Tibial artery (tissue), 4 donors: Measurements from ENCODE around the gene CLDN24.

Experiments used
- DNase-seq, 2 donors: peaks; one replicate each; pipeline ENCODE4 v3.0.0-alpha.2; 2019
- H3K27ac ChIP-seq, 2 donors: fragments of 200-600 bp; sonication (generic) in 1 of 2; 1 replicate in 1 of 2; 2 replicates in 1 of 2; pipeline ENCODE4 v1.5.1; 2018 to 2019; ENCODE audit warnings: mild to moderate bottlenecking in 1 of 2
- H3K27me3 ChIP-seq, 2 donors: fragments of 200-600 bp; sonication (generic) in 1 of 2; one replicate each; pipeline versions ENCODE4 v1.5.1 to v1.6.0; 2016 to 2019
- H3K36me3 ChIP-seq, 3 donors: fragments of 200-600 bp; sonication (generic) in 2 of 3; one replicate each; pipeline ENCODE4 v1.5.1; 2016 to 2019; ENCODE audit warnings: mild to moderate bottlenecking in 2 of 3
- H3K4me1 ChIP-seq, 4 donors: fragments of 200-600 bp; sonication (generic) in 2 of 4; 1 replicate in 3 of 4; 2 replicates in 1 of 4; pipeline ENCODE4 v1.5.1; 2016 to 2019
- H3K4me3 ChIP-seq, 2 donors: fragments of 200-600 bp; sonication (generic) in 1 of 2; 1 replicate in 1 of 2; 2 replicates in 1 of 2; pipeline ENCODE4 v1.5.1; 2018 to 2019; ENCODE audit warnings: mild to moderate bottlenecking in 2 of 2
- H3K9me3 ChIP-seq, 3 donors: fragments of 200-600 bp; sonication (generic) in 1 of 3; one replicate each; pipeline ENCODE4 v1.5.1; 2016 to 2019
- CTCF ChIP-seq, 2 experiments: fragments of 200-600 bp in 1 of 2; fragments of 450-650 bp in 1 of 2; IDR thresholded peaks; one replicate each; pipeline ENCODE4 v1.5.1; 2017 to 2019; ENCODE audit warnings: antibody characterized with exemption in 2 of 2, mild to moderate bottlenecking in 1 of 2, moderate library complexity in 1 of 2
- intact Hi-C: fragments of 100-400 bp; cut with DNase I; formaldehyde crosslinking; loops from one replicate; pipeline ENCODE4 v1.15.0; 2023; ENCODE audit warnings: low total_unique reads

The CLDN24 gene

GRCh38 chr4:183362916-183363542 is 40.8 kb upstream of the CLDN24 start:
- no peak for DNase-seq
- no peak for TF ChIP-seq CTCF (IDR thresholded peaks at IDR 0.05)

GRCh38 chr4:183362036-183362435 is 39.8 kb upstream of the CLDN24 start:
- no peak for TF ChIP-seq CTCF (IDR thresholded peaks at IDR 0.05)
- DNase-seq = no peak
- intact Hi-C loops = no loop called here
- H3K27me3 ChIP-seq = peaks cover 0 to 2% of the 10 kb centered on the region in 2 donors
- no peak overlapping the region for H3K27ac ChIP-seq
- H3K9me3 ChIP-seq = no peaks in the 10 kb centered on the region
- no peaks in the 10 kb centered on the region for H3K4me1 ChIP-seq
- no peak overlapping the region for H3K4me3 ChIP-seq
- H3K36me3 ChIP-seq = no peaks in the 10 kb centered on the region

More at GRCh38 chr4:183362916-183363542, 40.8 kb upstream of the CLDN24 start:
- no peaks in the 10 kb centered on the region for H3K9me3 ChIP-seq
- H3K36me3 ChIP-seq = no peaks in the 10 kb centered on the region
- H3K4me1 ChIP-seq = no peaks in the 10 kb centered on the region
- intact Hi-C loops = no loop called here
- H3K27ac ChIP-seq = no peak overlapping the region
- no peaks in the 10 kb centered on the region for H3K27me3 ChIP-seq
- H3K4me3 ChIP-seq = no peak overlapping the region

- H3K4me1 ChIP-seq = no peaks in the 10 kb centered on the region
- H3K27ac ChIP-seq = no peak overlapping the region
- TF ChIP-seq CTCF (IDR thresholded peaks at IDR 0.05) = no peak
- intact Hi-C loops = no loop called here
- DNase-seq = no peak
- H3K36me3 ChIP-seq = no peaks in the 10 kb centered on the region
- no peak overlapping the region for H3K4me3 ChIP-seq
- H3K9me3 ChIP-seq = no peaks in the 10 kb centered on the region
- H3K27me3 ChIP-seq = peaks cover 0 to 2% of the 10 kb centered on the region in 2 donors
These were observed 38.1 kb upstream of the CLDN24 start for GRCh38 chr4:183360161-183360919.

GRCh38 chr4:183358215-183358755 is 36.1 kb upstream of the CLDN24 start:
- H3K4me1 ChIP-seq = no peaks in the 10 kb centered on the region
- intact Hi-C loops = no loop called here

More at GRCh38 chr4:183358215-183358755, 36.1 kb upstream of the CLDN24 start:
- DNase-seq = no peak
- Histone ChIP-seq H3K4me3 (no peak overlapping the region), H3K9me3 (no peaks in the 10 kb centered on the region), H3K27me3 (peaks cover 0 to 2% of the 10 kb centered on the region in 2 donors), H3K27ac (no peak overlapping the region), H3K36me3 (no peaks in the 10 kb centered on the region)
- no peak for TF ChIP-seq CTCF (IDR thresholded peaks at IDR 0.05)
